ENCODE results near the gene PHF2.
A peak's percentile ranks its signal among the peaks of the same experiment; 100 is the strongest.

Gene PHF2

DNA sequence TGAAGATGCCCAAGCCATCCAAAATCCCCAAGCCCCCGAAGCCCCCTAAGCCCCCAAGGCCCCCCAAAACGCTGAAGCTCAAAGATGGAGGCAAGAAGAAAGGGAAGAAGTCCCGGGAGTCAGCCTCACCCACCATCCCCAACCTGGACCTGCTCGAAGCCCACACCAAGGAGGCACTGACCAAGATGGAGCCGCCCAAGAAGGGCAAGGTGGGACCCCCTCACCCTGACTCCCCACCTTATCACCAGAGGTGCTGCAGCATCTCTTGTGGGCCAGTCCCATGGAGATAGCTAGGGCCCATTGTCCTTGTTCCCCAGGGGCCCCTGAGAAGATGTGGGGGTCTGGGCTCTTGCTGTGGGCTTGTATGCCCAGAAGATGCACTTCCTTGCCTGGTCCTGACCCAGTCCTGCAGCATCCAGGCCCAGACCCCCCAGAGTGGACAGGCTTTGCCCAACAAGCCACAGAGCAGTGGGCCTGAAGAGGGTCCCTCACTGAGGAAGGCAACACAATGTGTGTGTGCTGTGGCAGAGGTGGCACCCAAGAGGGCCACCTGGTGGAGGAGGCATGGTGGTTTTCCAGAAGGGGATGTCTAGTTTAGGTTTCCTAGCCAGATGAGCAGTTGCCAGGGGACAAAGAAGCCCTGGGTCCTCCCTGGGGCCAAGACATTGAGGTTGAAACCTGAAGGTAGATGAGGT is 84.1 kb downstream of the PHF2 start:
- H3K27ac ChIP-seq, result no peak overlapping the region
- CTCF ChIA-PET, result no interaction called here

GRCh38 chr9:93661591-93661990 is 85.2 kb downstream of the PHF2 start:
- POLR2A ChIA-PET (ENCODE audit: low non-redundant PET), result no interaction called here
- DNase-seq (ENCODE audit: low spot score), result no peak

More for the DNA sequence above, 84.1 kb downstream of the PHF2 start:
- DNase-seq (ENCODE audit: low spot score), result no peak
- POLR2A ChIA-PET (ENCODE audit: low non-redundant PET), result no interaction called here
- TF ChIP-seq CTCF (conservative IDR thresholded peaks at IDR 0.05; ENCODE audit: low read depth), result no peak

GRCh38 chr9:93662016-93662638 is 85.7 kb downstream of the PHF2 start:
- DNase-seq (ENCODE audit: low spot score), result no peak
- H3K27ac ChIP-seq, result no peak overlapping the region
- ChIA-PET POLR2A (ENCODE audit: low non-redundant PET) (no interaction called here), CTCF (no interaction called here)
- TF ChIP-seq CTCF (conservative IDR thresholded peaks at IDR 0.05; ENCODE audit: low read depth), result no peak

More at GRCh38 chr9:93661591-93661990, 85.2 kb downstream of the PHF2 start:
- TF ChIP-seq CTCF (conservative IDR thresholded peaks at IDR 0.05; ENCODE audit: low read depth), result no peak
- no peak overlapping the region for H3K27ac ChIP-seq
- CTCF ChIA-PET, result no interaction called here

DNA sequence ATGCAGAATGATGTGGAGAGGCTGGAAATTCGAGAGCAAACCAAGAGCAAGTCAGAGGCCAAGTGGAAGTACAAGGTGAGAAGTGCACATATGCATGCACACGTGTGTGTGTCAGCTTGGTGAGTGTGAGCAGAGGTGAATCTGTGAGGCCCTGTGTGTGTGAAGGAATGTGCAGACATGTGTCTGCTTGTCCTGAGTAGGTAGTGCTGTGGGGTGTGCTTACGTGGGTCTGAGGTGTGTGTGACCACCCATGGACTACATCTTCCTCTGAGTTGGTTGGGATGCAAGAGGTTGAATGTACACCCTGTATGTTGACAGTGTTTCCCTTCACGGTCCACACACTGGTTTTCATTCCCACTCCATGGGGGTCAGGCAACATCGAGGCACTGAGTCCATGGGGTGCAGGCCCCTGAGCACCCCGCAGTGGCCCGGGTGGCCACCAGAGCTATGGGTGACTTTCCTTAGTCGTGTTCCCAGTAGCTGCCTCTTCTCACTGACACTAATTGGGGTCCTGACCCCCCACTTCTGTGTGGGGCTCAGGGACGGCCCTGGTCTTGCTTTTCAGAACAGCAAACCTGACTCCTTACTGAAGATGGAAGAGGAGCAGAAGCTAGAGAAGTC is 86.7 kb downstream of the PHF2 start:
- no peak for DNase-seq (ENCODE audit: low spot score)
- POLR2A ChIA-PET (ENCODE audit: low non-redundant PET), result no interaction called here
- H3K27ac ChIP-seq, result no peak overlapping the region
- no peak for TF ChIP-seq CTCF (conservative IDR thresholded peaks at IDR 0.05; ENCODE audit: low read depth)
- CTCF ChIA-PET, result no interaction called here

GRCh38 chr9:93663877-93664548 is 87.6 kb downstream of the PHF2 start:
- POLR2A ChIA-PET (ENCODE audit: low non-redundant PET), result no interaction called here
- no peak for TF ChIP-seq CTCF (conservative IDR thresholded peaks at IDR 0.05; ENCODE audit: low read depth)
- CTCF ChIA-PET, result no interaction called here
- H3K27ac ChIP-seq, result peak overlapping the region; percentile 5
- DNase-seq (ENCODE audit: low spot score), result no peak

DNA sequence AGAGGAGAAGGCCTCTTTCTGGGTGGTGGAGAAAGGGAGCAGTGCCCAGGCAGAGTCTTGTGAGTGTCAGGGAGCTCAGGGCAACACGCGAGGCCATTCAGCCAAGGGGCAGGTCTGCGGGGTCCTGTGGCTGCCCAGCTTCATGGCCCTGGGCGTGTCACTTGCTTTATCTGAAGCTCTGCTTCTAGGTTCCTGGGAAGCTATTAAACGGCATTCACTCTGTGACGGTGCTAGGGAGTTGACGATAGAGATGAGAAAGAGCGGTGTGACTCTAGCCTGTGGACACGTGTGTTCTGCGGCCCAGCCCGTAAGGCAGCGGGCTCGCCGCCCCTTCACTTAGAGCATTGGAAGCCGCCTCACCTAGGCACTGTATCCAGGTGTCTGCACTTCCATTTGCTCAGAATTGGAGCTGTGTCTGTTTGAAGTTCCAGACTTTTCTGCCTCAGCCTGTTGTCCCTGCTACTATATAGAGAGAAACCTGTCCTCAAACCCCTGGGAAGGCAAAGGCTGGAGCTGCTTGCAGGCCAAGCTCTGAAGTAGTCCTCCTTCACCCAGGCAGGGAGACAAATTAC is 88.3 kb downstream of the PHF2 start:
- no peak for TF ChIP-seq CTCF (conservative IDR thresholded peaks at IDR 0.05; ENCODE audit: low read depth)
- DNase-seq (ENCODE audit: low spot score), result no peak
- ChIA-PET CTCF (interaction anchor here (0.6 kb wide), 2 partner anchors 87 to 304 kb away, joined by 3 to 5 read pairs; no protein-coding TSS in a partner anchor), POLR2A (ENCODE audit: low non-redundant PET) (no interaction called here)
- H3K27ac ChIP-seq, result peak overlapping the region; percentile 5

All from RWPE1 (cell line).